Measurements from ENCODE around the gene TMEM243.
A peak's percentile ranks its signal among the peaks of the same experiment; 100 is the strongest.
"Not testable (repeated sequence)": the region's sequence is repeated elsewhere in the genome, so short reads cannot be mapped to it uniquely, and the experiment has no call there.

TMEM243 gene

GRCh38 chr7:87204933-87205332 is 14.6 kb downstream of the TMEM243 start:
- Histone ChIP-seq H3K27ac (no peak overlapping the region), H3K4me3 (ENCODE audit: low read depth, low read length) (no peak overlapping the region), H3K36me3 (ENCODE audit: control insufficient read depth, insufficient read depth, low read length) (no peaks in the 10 kb centered on the region)

GRCh38 chr7:87203929-87204328 is 15.6 kb downstream of the TMEM243 start:
- H2AFZ ChIP-seq; H3K4me2 ChIP-seq (ENCODE audit: low read length); H3K36me3 ChIP-seq (ENCODE audit: control insufficient read depth, insufficient read depth, low read length); H3K27me3 ChIP-seq (ENCODE audit: control insufficient read depth, insufficient read depth, low read length); H3K4me3 ChIP-seq (ENCODE audit: low read depth, low read length); H3K27ac ChIP-seq; H3K9me3 ChIP-seq (ENCODE audit: control insufficient read depth, low read length); H3K79me2 ChIP-seq; H3K9ac ChIP-seq; H3K4me1 ChIP-seq: not testable (repeated sequence)

More at GRCh38 chr7:87204933-87205332, 14.6 kb downstream of the TMEM243 start:
- Histone ChIP-seq H3K9me3 (ENCODE audit: control insufficient read depth, low read length) (no peaks in the 10 kb centered on the region), H2AFZ (no peak overlapping the region), H3K4me2 (ENCODE audit: low read length) (no peak overlapping the region), H3K79me2 (peaks cover 15% of the 10 kb centered on the region), H3K4me1 (peaks cover 4% of the 10 kb centered on the region), H3K27me3 (ENCODE audit: control insufficient read depth, insufficient read depth, low read length) (no peaks in the 10 kb centered on the region), H3K9ac (no peak overlapping the region)
- TF ChIP-seq CTCF (IDR thresholded peaks at IDR 0.05): no peak

- Histone ChIP-seq H3K36me3 (ENCODE audit: control insufficient read depth, insufficient read depth, low read length) (no peaks in the 10 kb centered on the region), H3K27ac (no peak overlapping the region), H3K9me3 (ENCODE audit: control insufficient read depth, low read length) (no peaks in the 10 kb centered on the region)
These were observed 16.8 kb downstream of the TMEM243 start for GRCh38 chr7:87202705-87203104.

GRCh38 chr7:87202208-87202607 is 17.3 kb downstream of the TMEM243 start:
- H3K27me3 ChIP-seq (ENCODE audit: control insufficient read depth, insufficient read depth, low read length): no peaks in the 10 kb centered on the region
- no peak overlapping the region for H2AFZ ChIP-seq
- H3K9me3 ChIP-seq (ENCODE audit: control insufficient read depth, low read length): no peaks in the 10 kb centered on the region
- TF ChIP-seq CTCF (IDR thresholded peaks at IDR 0.05): no peak
- no peak overlapping the region for H3K4me2 ChIP-seq (ENCODE audit: low read length)
- H3K27ac ChIP-seq: no peak overlapping the region
- peaks cover 4% of the 10 kb centered on the region for H3K4me1 ChIP-seq
- no peak overlapping the region for H3K4me3 ChIP-seq (ENCODE audit: low read depth, low read length)
- H3K79me2 ChIP-seq: no peaks in the 10 kb centered on the region
- H3K36me3 ChIP-seq (ENCODE audit: control insufficient read depth, insufficient read depth, low read length): no peaks in the 10 kb centered on the region
- no peak overlapping the region for H3K9ac ChIP-seq

More at GRCh38 chr7:87202705-87203104, 16.8 kb downstream of the TMEM243 start:
- Histone ChIP-seq H3K4me1 (peaks cover 4% of the 10 kb centered on the region), H3K27me3 (ENCODE audit: control insufficient read depth, insufficient read depth, low read length) (no peaks in the 10 kb centered on the region), H3K4me3 (ENCODE audit: low read depth, low read length) (no peak overlapping the region), H3K9ac (no peak overlapping the region), H2AFZ (no peak overlapping the region), H3K79me2 (peaks cover under 1% of the 10 kb centered on the region), H3K4me2 (ENCODE audit: low read length) (no peak overlapping the region)
- TF ChIP-seq CTCF (IDR thresholded peaks at IDR 0.05): no peak

- peaks cover 4% of the 10 kb centered on the region for H3K4me1 ChIP-seq
- no peak for TF ChIP-seq CTCF (IDR thresholded peaks at IDR 0.05)
- peak overlapping the region; percentile 33 for H3K27ac ChIP-seq
- no peaks in the 10 kb centered on the region for H3K79me2 ChIP-seq
- no peak overlapping the region for H3K9ac ChIP-seq
- no peak overlapping the region for H3K4me2 ChIP-seq (ENCODE audit: low read length)
- no peak overlapping the region for H3K4me3 ChIP-seq (ENCODE audit: low read depth, low read length)
- no peaks in the 10 kb centered on the region for H3K27me3 ChIP-seq (ENCODE audit: control insufficient read depth, insufficient read depth, low read length)
- no peak overlapping the region for H2AFZ ChIP-seq
- no peaks in the 10 kb centered on the region for H3K9me3 ChIP-seq (ENCODE audit: control insufficient read depth, low read length)
- H3K36me3 ChIP-seq (ENCODE audit: control insufficient read depth, insufficient read depth, low read length): no peaks in the 10 kb centered on the region
These were observed 19.7 kb downstream of the TMEM243 start for GRCh38 chr7:87199700-87200450.

All from parathyroid adenoma (tissue), 2 donors.